Prostate gland (tissue), 2 donors: ENCODE results near the gene HNF1A.
"Not testable (repeated sequence)": the region's sequence is repeated elsewhere in the genome, so short reads cannot be mapped to it uniquely, and the experiment has no call there.

Source experiments
- POLR2A ChIP-seq: fragments of 450-650 bp; IDR thresholded peaks from one replicate; pipeline ENCODE4 v1.6.1; 2016; ENCODE audit warnings: antibody characterized with exemption, mild to moderate bottlenecking
- POLR2AphosphoS5 ChIP-seq: sonication (generic); formaldehyde crosslinking; IDR thresholded peaks from one replicate; pipeline ENCODE4 v1.6.1; 2017; ENCODE audit warnings: antibody characterized with exemption
- TF ChIP-seq, protein P1 (sequence below), 4 experiments: fragments of 200-600 bp in 2 of 4; fragments of 450-650 bp in 2 of 4; sonication (generic) in 2 of 4; IDR thresholded peaks; 1 replicate in 3 of 4; 2 replicates in 1 of 4; pipeline ENCODE4 v1.5.1; 2016 to 2019; ENCODE audit warnings: antibody characterized with exemption in 4 of 4, mild to moderate bottlenecking in 2 of 4, moderate library complexity in 2 of 4

DNA sequence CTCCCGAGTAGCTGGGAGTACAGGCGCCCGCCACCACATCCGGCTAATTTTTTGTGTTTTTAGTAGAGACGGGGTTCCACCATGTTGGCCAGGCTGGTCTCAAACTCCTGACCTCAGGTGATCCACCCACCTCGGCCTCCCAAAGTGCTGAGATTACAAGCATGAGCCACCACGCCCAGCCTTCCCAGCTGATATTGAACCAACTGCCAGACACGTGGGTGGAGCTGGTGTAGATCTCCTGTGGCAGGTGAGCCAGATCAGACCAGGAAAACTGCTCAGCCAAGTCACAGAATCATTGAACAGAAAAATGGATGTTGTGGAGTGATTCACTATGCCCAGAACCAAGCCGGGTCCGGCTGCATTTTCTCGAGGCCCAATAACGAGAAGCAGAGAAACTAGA, 69.1 kb downstream of the HNF1A start:
- TF ChIP-seq, protein P1, sequence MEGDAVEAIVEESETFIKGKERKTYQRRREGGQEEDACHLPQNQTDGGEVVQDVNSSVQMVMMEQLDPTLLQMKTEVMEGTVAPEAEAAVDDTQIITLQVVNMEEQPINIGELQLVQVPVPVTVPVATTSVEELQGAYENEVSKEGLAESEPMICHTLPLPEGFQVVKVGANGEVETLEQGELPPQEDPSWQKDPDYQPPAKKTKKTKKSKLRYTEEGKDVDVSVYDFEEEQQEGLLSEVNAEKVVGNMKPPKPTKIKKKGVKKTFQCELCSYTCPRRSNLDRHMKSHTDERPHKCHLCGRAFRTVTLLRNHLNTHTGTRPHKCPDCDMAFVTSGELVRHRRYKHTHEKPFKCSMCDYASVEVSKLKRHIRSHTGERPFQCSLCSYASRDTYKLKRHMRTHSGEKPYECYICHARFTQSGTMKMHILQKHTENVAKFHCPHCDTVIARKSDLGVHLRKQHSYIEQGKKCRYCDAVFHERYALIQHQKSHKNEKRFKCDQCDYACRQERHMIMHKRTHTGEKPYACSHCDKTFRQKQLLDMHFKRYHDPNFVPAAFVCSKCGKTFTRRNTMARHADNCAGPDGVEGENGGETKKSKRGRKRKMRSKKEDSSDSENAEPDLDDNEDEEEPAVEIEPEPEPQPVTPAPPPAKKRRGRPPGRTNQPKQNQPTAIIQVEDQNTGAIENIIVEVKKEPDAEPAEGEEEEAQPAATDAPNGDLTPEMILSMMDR (IDR thresholded peaks at IDR 0.05) = not testable (repeated sequence)
- TF ChIP-seq POLR2A, POLR2AphosphoS5: not testable (repeated sequence)
